ENCODE measurements around the gene C16orf87.

C16orf87 gene

DNA sequence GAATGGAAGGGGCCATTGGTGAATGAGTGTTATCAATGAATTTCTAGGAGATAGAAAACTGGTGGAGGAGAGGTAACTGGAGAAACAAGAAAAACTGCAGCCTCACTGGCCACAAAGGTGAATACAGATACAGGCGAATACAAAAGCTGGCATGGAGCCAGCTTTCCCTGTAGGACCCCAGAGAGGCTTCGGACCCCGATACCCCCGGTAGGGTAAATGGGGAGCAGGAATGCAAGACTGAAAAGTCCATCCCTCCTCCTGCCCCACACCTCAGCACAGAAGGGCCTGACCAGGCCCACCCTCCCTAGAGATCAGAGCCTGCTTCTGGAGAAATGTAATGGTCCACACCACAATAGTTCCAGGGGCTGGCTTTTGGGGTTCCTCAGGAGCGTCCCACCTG, 78.0 kb downstream of the C16orf87 start:
- no peak for DNase-seq

DNA sequence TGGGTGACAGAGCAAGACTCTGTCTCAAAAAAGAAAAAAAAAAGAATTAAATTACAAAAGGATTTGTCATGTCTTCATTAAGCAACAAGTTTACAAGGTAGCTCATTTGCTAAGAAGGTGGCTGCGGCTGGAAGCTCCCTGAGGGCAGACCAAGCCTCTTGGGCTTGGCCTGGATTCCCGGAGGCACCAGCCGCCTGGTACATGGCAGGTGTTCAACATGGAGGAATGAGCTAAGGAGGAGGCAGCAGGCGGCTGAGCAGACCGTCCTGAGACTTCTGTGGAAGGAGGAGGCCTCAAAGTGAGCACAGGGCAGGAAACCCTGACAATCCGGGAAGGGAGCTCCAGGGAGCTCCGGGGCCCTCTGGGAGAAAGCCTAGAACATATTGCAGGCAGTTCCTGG, 79.6 kb downstream of the C16orf87 start:
- no peak for DNase-seq

- DNase-seq, result no peak
Observed at GRCh38 chr16:46748775-46749705, 81.9 kb downstream of the C16orf87 start.

- no peak for DNase-seq
Observed at GRCh38 chr16:46747777-46748651, 83.0 kb downstream of the C16orf87 start, which contains the start of gene MYLK3. Gene MYLK3 (minus strand): TSS chr16:46748344. CDS start chr16:46748193, 151 bp downstream.

GRCh38 chr16:46746821-46747776, 83.9 kb downstream of the C16orf87 start:
- no peak for DNase-seq
